C4-2B (cell line): ENCODE data around the gene PTOV1.

Source experiments
- H3K27ac ChIP-seq: fragments of 450-650 bp; 2 replicates; pipeline ENCODE4 v1.5.1; 2017
- ZFX ChIP-seq: fragments of 450-650 bp; IDR thresholded peaks from 2 replicates; pipeline ENCODE4 v1.6.1; 2017
- TF ChIP-seq, protein P1 (sequence below): fragments of 450-650 bp; conservative IDR thresholded peaks from 2 replicates; pipeline ENCODE4 v1.5.1; 2017; ENCODE audit warnings: mild to moderate bottlenecking

Gene PTOV1

DNA sequence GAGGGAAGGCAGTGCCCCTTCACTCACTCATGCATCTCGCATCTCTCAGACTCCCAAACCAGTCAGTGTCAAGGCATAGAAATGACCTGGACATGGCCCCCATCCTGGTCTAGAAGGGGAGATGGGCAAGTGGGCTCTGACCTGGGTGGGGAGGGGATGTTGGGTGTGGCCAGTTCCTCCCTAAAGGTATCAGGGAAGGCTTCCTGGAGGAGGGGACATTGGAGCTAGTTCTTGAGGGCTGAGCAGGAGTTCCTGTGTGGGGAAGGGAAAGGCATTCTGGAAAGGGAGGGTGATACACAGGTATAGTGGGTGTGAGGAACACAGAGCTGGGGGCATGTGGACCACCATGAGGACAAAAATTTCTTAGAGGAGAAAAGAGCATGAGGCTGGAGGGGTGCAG, 41.8 kb downstream of the PTOV1 start:
- no peak for TF ChIP-seq ZFX
- TF ChIP-seq, protein P1, sequence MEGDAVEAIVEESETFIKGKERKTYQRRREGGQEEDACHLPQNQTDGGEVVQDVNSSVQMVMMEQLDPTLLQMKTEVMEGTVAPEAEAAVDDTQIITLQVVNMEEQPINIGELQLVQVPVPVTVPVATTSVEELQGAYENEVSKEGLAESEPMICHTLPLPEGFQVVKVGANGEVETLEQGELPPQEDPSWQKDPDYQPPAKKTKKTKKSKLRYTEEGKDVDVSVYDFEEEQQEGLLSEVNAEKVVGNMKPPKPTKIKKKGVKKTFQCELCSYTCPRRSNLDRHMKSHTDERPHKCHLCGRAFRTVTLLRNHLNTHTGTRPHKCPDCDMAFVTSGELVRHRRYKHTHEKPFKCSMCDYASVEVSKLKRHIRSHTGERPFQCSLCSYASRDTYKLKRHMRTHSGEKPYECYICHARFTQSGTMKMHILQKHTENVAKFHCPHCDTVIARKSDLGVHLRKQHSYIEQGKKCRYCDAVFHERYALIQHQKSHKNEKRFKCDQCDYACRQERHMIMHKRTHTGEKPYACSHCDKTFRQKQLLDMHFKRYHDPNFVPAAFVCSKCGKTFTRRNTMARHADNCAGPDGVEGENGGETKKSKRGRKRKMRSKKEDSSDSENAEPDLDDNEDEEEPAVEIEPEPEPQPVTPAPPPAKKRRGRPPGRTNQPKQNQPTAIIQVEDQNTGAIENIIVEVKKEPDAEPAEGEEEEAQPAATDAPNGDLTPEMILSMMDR = no peak
- H3K27ac ChIP-seq = no peak overlapping the region

DNA sequence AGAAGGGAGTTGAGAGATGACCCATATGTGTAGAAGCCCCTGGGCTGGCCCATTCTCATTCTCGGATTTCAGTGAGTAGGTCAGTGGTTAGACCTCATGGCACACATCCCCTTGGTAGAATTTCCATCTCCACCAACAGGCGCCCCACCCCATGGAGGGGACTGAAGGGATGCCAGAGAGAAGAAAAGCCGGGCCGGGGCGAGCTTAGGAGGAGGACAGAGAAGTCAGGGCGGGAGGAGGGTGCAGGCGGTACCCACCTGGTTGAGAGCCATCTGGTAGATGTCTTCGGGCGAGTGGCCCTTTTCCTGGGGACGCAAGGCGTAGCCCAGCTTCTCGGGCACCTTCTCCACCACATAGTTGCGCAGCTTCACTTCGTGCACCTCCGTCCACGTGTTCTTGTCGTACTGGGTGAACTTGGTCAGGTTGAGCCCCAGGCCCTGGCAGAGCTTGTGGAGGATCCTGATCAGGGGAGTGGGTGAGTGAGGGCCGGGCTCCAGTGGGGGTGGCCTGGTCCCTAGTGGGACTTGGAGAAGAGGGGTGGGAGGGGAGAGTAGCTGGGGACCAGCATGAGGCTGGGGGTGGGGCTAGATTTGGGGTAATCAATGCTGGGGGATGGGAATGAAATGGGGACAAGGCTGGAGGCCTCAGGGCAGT, 43.2 kb downstream of the PTOV1 start:
- no peak overlapping the region for H3K27ac ChIP-seq
- TF ChIP-seq ZFX = no peak
- TF ChIP-seq, protein P1 = no peak

DNA sequence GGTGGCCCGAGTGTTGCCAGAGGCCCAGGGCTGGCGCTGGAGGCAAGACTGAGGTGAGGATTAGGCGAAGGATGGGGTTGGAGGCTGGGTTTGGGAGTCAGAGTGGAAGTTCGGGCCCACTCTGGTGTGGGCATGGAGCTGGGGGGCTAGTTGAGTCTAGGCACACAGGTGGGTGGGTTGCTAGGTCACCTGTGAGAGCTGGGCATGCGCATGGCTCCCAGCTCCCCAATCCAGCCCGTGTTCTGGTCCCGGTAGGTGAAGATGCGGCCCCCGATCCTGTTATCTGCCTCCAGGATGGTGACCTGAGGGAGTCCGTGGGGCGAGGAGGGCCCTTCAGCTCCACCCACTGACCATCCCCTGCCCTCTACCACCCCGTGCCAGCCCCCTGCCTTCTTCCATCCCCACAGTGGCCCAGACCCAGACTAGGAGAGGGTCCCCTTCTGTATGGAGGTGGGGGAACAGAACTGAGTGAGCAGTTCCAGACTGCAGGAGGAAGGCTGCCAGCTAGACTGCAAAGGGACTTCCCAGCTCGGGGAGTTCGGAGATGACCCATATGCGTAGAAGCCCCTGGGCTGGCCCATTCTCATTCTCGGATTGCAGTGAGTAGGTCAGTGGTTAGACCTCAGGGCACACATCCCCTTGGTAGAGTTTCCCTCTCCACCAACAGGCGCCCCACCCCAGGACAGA, 44.1 kb downstream of the PTOV1 start:
- TF ChIP-seq, protein P1 = no peak
- TF ChIP-seq ZFX = no peak
- H3K27ac ChIP-seq = no peak overlapping the region

DNA sequence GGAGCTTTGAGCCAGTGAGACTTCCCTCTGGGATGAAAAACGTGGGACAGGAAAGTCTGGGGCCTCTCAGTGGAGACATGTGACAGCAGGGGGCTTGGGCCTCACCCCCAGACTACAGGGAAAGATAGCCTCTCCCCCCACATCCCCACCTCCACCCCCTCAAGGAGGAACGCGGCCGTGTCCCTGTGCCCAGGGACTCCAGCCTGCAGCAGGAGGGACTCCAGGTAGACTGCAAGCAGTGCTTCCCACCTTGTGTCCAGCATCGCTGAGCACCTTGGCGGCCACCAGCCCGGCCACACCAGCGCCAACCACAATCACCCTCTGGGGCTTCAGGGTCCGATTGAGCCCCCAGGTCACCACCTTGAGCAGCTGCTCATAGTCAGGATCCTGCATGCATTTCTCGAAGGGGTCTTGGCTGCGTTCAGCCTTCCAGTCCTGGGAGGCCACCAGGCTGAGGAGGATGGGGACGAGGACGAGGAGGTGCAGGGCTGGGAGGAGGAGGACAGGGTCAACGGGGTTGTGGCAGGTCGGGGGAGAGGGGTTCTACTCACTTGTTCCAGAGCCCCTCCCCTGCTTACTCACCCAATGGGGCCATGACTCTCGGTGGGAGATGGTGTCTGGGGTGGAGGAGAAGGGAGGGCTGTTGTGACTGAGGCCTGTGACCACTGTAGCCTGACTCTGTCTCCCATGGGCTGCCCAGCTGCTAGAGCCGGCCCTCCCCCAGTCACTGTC, 44.8 kb downstream of the PTOV1 start:
- H3K27ac ChIP-seq = no peak overlapping the region
- TF ChIP-seq, protein P1 = no peak
- no peak for TF ChIP-seq ZFX

DNA sequence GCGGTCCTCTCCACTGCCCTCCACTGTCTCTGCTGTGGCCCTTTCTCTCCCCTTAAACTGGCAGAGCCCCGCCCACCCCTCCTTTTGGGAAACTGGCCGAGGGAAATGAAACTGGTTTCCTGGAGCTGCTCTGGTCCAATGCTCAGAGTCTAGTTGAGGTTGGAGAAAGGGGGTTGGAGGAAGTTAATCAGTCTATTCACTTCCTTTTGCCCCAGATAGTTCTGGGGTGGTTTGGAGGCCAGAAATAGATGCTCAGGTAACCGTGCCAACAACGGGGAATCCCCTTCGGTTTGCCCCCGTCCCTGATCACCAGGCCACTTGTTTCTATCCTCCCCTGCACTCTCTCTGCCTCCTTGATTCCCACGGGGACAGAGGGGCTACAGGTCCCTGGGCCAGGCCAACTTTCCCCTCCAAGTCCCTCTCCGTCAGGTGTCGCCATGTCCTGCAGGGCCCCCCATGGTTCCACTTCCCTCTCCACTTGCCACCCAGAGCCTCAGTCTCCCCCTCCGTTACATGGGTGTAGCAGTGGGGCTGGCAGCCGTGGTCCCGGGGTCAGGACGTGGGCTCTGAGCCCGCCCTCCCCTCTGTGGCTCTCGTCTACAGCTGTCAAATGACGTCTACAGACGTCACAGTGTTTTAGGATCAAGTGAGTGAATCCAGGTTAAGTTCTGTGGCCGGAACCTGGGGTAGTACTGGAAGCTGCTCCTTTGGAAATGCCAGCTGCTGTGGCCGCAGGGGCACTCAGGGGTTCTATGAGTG, 46.1 kb downstream of the PTOV1 start, which contains the start of gene IL4I1:
IL4I1 (minus strand) TSS at position 25 of the 759 bp plus-strand sequence. CDS start 727 bp downstream, outside the sequence.
- H3K27ac ChIP-seq = no peak within 1 kb of the TSS
- TF ChIP-seq, protein P1 = no peak
- no peak for TF ChIP-seq ZFX

DNA sequence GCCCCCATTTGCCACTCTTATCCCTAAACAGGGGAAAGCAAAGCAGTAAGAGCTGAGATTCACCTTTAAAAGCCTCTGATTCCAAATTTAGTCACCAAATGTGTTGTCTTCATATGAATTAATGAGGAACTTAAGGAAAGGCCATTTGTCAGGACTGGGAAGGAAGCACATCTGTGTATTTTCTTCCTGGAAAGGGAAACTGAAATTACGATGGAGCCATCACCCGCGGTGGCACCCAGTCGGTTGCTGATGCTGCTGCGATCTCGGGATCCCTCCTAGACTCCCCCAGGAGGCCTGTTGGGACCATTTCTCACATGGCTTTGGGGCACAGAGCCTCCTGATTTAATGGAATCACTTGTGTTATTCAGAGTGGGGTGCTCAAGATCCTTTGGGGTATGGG, 53.2 kb downstream of the PTOV1 start:
- no peak overlapping the region for H3K27ac ChIP-seq
- TF ChIP-seq, protein P1 = no peak
- no peak for TF ChIP-seq ZFX
